GM12878 (cell line): ENCODE measurements around the gene TRPC5OS. TPM values are rescaled to one million over a fixed set of nuclear protein-coding genes. Genes with fewer than 3 reads are reported as not detected.

Experiments
- ATAC-seq: fragments of 200-7000 bp; cut with Tn5 transposase; 3 replicates; pipeline ENCODE4 v1.9.1; 2020; ENCODE audit warnings: mild to moderate bottlenecking, moderate library complexity
- BruUV-seq: library from RNA; stranded (reverse); fragments of 400-500 nt; replicated peaks from 2 replicates; lab custom pipeline; 2021; lab: Mats Ljungman, UMichigan
- CTCF ChIA-PET: fragments of 300-600 bp; sonication (Branson Sonifier 250); formaldehyde crosslinking; extraction: SDS; loops from one replicate; lab custom pipeline; 2021; ENCODE audit warnings: inconsistent platforms; lab: Yijun Ruan, JAX
- POLR2A ChIA-PET: fragments of 350-600 bp; formaldehyde crosslinking; extraction: SDS; loops from one replicate; lab custom pipeline; 2021; ENCODE audit warnings: inconsistent platforms; lab: Charles Lee
- RAD21 ChIA-PET: fragments of 300-600 bp; sonication (Branson Sonifier 250); formaldehyde crosslinking; loops from one replicate; lab custom pipeline; 2023; ENCODE audit warnings: antibody characterized with exemption; ENCODE audit not compliant: unreplicated experiment; lab: Charles Lee
- SMC1A ChIA-PET: fragments of 300-600 bp; sonication (Branson Sonifier 250); formaldehyde crosslinking; loops from one replicate; lab custom pipeline; 2023; ENCODE audit not compliant: unreplicated experiment, uncharacterized antibody; lab: Charles Lee
- DNase-seq: peaks from one replicate; pipeline ENCODE4 v3.0.0-alpha.2; 2011; ENCODE audit warnings: low read depth, low spot score
- FAIRE-seq: peaks from 3 replicates; lab custom pipeline; 2011; peaks lifted over from hg19 to GRCh38; lab: Jason Lieb, UNC
- H2AFZ ChIP-seq: 2 replicates; pipeline ENCODE4 v1.6.0; 2011; ENCODE audit warnings: low read depth, low read length, control low read depth; ENCODE audit not compliant: control insufficient read depth
- H3K27ac ChIP-seq: 2 replicates; pipeline ENCODE4 v1.5.1; 2011; ENCODE audit warnings: control low read depth; ENCODE audit not compliant: control insufficient read depth, insufficient read depth
- H3K27me3 ChIP-seq, 2 experiments: replicated peaks in 1 of 2; 2 replicates each; pipeline versions ENCODE4 v1.6.0 to v1.6.1; 2011; ENCODE audit warnings: low read length in 1 of 2; ENCODE audit not compliant: control insufficient read depth in 2 of 2, insufficient read depth in 2 of 2
- H3K36me3 ChIP-seq, 2 experiments: 2 replicates each; pipeline ENCODE4 v1.5.1; 2011; ENCODE audit warnings: low read length in 1 of 2; ENCODE audit not compliant: control insufficient read depth in 2 of 2, insufficient read depth in 2 of 2
- H3K4me1 ChIP-seq: 2 replicates; pipeline ENCODE4 v1.6.1; 2011; ENCODE audit warnings: mild to moderate bottlenecking, low read length, moderate library complexity, mixed read lengths; ENCODE audit not compliant: control insufficient read depth, insufficient read depth
- H3K4me2 ChIP-seq: 2 replicates; pipeline ENCODE4 v1.6.0; 2011; ENCODE audit warnings: control low read depth; ENCODE audit not compliant: control insufficient read depth, insufficient read depth
- H3K4me3 ChIP-seq: fragments of 200-600 bp; sonication (generic); 2 replicates; pipeline ENCODE4 v1.5.1; 2016
- H3K79me2 ChIP-seq: 2 replicates; pipeline ENCODE4 v1.6.0; 2011; ENCODE audit warnings: low read length; ENCODE audit not compliant: control insufficient read depth, insufficient read depth
- H3K9ac ChIP-seq: 2 replicates; pipeline ENCODE4 v1.8.0; 2011; ENCODE audit warnings: low read length, control low read depth, mixed read lengths; ENCODE audit not compliant: control insufficient read depth, insufficient read depth
- H3K9me3 ChIP-seq: replicated peaks from 3 replicates; pipeline ENCODE4 v1.5.1; 2011; ENCODE audit warnings: mild to moderate bottlenecking, low read length; ENCODE audit not compliant: control insufficient read depth, insufficient read depth
- H4K20me1 ChIP-seq: 2 replicates; pipeline ENCODE4 v1.6.0; 2011; ENCODE audit not compliant: control insufficient read depth, insufficient read depth
- BCL3 ChIP-seq: IDR thresholded peaks from 2 replicates; pipeline ENCODE4 v1.6.1; 2011; ENCODE audit warnings: borderline replicate concordance, low read depth, mild to moderate bottlenecking, moderate library complexity, low read length; ENCODE audit not compliant: insufficient read depth, poor library complexity, severe bottlenecking
- BMI1 ChIP-seq: fragments of 450-650 bp; IDR thresholded peaks from 2 replicates; pipeline ENCODE4 v1.6.1; 2016; ENCODE audit warnings: mild to moderate bottlenecking, moderate library complexity, borderline replicate concordance
- MAX ChIP-seq: IDR thresholded peaks from 2 replicates; pipeline ENCODE4 v1.6.1; 2012; ENCODE audit warnings: low read depth, low read length, improper control_type of control experiment
- POLR2AphosphoS2 ChIP-seq: IDR thresholded peaks from 2 replicates; pipeline ENCODE4 v1.6.1; 2011; ENCODE audit warnings: low read depth, mild to moderate bottlenecking, low read length, improper control_type of control experiment, moderate library complexity
- RAD21 ChIP-seq: IDR thresholded peaks from 2 replicates; pipeline ENCODE4 v1.6.1; 2011; ENCODE audit warnings: mild to moderate bottlenecking, low read depth, low read length, moderate library complexity; ENCODE audit not compliant: insufficient read depth
- RCOR1 ChIP-seq: conservative IDR thresholded peaks from 2 replicates; pipeline ENCODE4 v1.6.1; 2012; ENCODE audit warnings: low read depth, low read length, improper control_type of control experiment
- TCF12 ChIP-seq: IDR thresholded peaks from 2 replicates; pipeline ENCODE4 v1.6.1; 2011; ENCODE audit warnings: low read depth, mild to moderate bottlenecking, low read length
- TCF3 ChIP-seq: IDR thresholded peaks from 2 replicates; pipeline ENCODE4 v1.6.1; 2012; ENCODE audit warnings: low read depth, mild to moderate bottlenecking, low read length, borderline replicate concordance; ENCODE audit not compliant: insufficient read depth
- USF1 ChIP-seq: IDR thresholded peaks from 2 replicates; pipeline ENCODE4 v1.6.1; 2011; ENCODE audit warnings: borderline replicate concordance, low read depth, mild to moderate bottlenecking, moderate library complexity, mixed read lengths, low read length; ENCODE audit not compliant: insufficient read depth; ENCODE audit errors: extremely low read length
- USF2 ChIP-seq: IDR thresholded peaks from 2 replicates; pipeline ENCODE4 v1.6.1; 2011; ENCODE audit warnings: low read depth, low read length, improper control_type of control experiment, borderline replicate concordance
- ZBTB11 ChIP-seq: fragments of 450-650 bp; formaldehyde crosslinking; IDR thresholded peaks from 2 replicates; pipeline ENCODE4 v1.5.0; 2022; ENCODE audit warnings: mild to moderate bottlenecking, missing genetic modification characterization
- ZNF207 ChIP-seq: fragments of 450-650 bp; IDR thresholded peaks from 2 replicates; pipeline ENCODE4 v1.6.1; 2014; ENCODE audit warnings: antibody characterized with exemption, mild to moderate bottlenecking, borderline replicate concordance
- ZZZ3 ChIP-seq: IDR thresholded peaks from 2 replicates; pipeline ENCODE4 v1.6.1; 2011; ENCODE audit warnings: low read depth; ENCODE audit not compliant: control insufficient read depth, insufficient read length
- WGBS: methylation state at CpG from one replicate; pipeline ENCODE4 v1.1.6; 2016; ENCODE audit warnings: low lambda C conversion rate; ENCODE audit not compliant: insufficient replicate concordance, insufficient coverage; ENCODE audit errors: missing lambda C conversion rate; 5-methylcytosine and 5-hydroxymethylcytosine counted together
- in situ Hi-C: fragments of 300-500 bp; cut with MboI; formaldehyde crosslinking; loops from 9 replicates; pipeline ENCODE4 v1.14.3; 2018; ENCODE audit warnings: mixed read lengths
- intact Hi-C: fragments of 100-400 bp; cut with micrococcal nuclease; formaldehyde crosslinking; loops from one replicate; pipeline ENCODE4 v1.14.2; 2022; ENCODE audit not compliant: unreplicated experiment
- polyA plus RNA-seq, 11 experiments: library from polyadenylated mRNA; depleted of rRNA in 4 of 11; unstranded in 6 of 11; stranded (reverse) in 5 of 11; fragments of >200 nt; fragmentation: Nextera tagmentation in 4 of 11; fragmentation: Illumina TruSeq in 1 of 11; extraction: Ambion mirVana in 4 of 11; extraction: Trizol in 1 of 11; gene quantifications; 1 replicate in 1 of 11; 2 replicates in 10 of 11; pipeline versions ENCODE4 v1.2.1 to v1.2.3, GENCODE V29; 2011 to 2016; ENCODE audit warnings: inconsistent platforms in 2 of 11, missing spikeins in 2 of 11, low read depth in 1 of 11
- total RNA-seq, 4 experiments: library from RNA; depleted of rRNA in 3 of 4; stranded (reverse); fragments of >200 nt in 3 of 4; fragmentation: Illumina TruSeq in 1 of 4; extraction: Trizol in 1 of 4; gene quantifications; 2 replicates each; pipeline versions ENCODE4 v1.2.1 to v1.2.3, GENCODE V29; 2013 to 2021

TRPC5OS gene
- total and polyA plus RNA-seq, 10 of the 15 experiments (the other 5 are each of a cell fraction or from before 2014, with no cell fraction given), result 0.06 to 0.40 (median 0.10) TPM; not detected in 4

- TF ChIP-seq ZBTB11 (CRISPR knock-in tag) (no peak), ZNF207 (no peak), TCF3 (no peak), BMI1 (no peak), TCF12 (no peak)
Measured at GRCh38 chrX:111886678-111887077, 10.7 kb downstream of the TRPC5OS start (continued).

GRCh38 chrX:111888600-111888999 lies 12.6 kb downstream of the TRPC5OS start:
- no peak overlapping the region for H3K27ac ChIP-seq
- H4K20me1 ChIP-seq, result no peaks in the 10 kb centered on the region
- no peaks in the 10 kb centered on the region; the same call in 2 of the 3 replicates for H3K9me3 ChIP-seq
- ChIA-PET POLR2A (no interaction called here), CTCF (no interaction called here), SMC1A (no interaction called here), RAD21 (no interaction called here)
- intact Hi-C loops, result no loop called here
- BruUV-seq, result no TSS peak
- ATAC-seq (no peak), DNase-seq (no peak), FAIRE-seq (no peak)
- H2AFZ ChIP-seq, result no peak overlapping the region
- no peaks in the 10 kb centered on the region for H3K79me2 ChIP-seq
- no peak overlapping the region for H3K9ac ChIP-seq
- H3K36me3 ChIP-seq, result no peaks in the 10 kb centered on the region
- 0% methylated on average over 3 of the region's 3 CpGs for WGBS
- no peaks in the 10 kb centered on the region for H3K27me3 ChIP-seq
- no peaks in the 10 kb centered on the region for H3K4me1 ChIP-seq
- no peak overlapping the region for H3K4me3 ChIP-seq
- H3K4me2 ChIP-seq, result no peak overlapping the region
- in situ Hi-C loops, result no loop called here
- no peak for TF ChIP-seq RCOR1
- no peak for TF ChIP-seq RAD21
- no peak for TF ChIP-seq BCL3
- TF ChIP-seq MAX, result no peak
- no peak for TF ChIP-seq POLR2AphosphoS2
- TF ChIP-seq USF2, result no peak
- TF ChIP-seq ZZZ3, result no peak
- TF ChIP-seq USF1, result no peak
